ENCODE data around the gene EIF3L. TPM values are rescaled to one million over a fixed set of nuclear protein-coding genes. Genes with fewer than 3 reads are reported as not detected.

Gene EIF3L
- total RNA-seq, 2 donors from 2014 or later, result 193 to 284 TPM

GRCh38 chr22:37907036-37907954, 58.1 kb downstream of the EIF3L start:
- TF ChIP-seq, protein P1, sequence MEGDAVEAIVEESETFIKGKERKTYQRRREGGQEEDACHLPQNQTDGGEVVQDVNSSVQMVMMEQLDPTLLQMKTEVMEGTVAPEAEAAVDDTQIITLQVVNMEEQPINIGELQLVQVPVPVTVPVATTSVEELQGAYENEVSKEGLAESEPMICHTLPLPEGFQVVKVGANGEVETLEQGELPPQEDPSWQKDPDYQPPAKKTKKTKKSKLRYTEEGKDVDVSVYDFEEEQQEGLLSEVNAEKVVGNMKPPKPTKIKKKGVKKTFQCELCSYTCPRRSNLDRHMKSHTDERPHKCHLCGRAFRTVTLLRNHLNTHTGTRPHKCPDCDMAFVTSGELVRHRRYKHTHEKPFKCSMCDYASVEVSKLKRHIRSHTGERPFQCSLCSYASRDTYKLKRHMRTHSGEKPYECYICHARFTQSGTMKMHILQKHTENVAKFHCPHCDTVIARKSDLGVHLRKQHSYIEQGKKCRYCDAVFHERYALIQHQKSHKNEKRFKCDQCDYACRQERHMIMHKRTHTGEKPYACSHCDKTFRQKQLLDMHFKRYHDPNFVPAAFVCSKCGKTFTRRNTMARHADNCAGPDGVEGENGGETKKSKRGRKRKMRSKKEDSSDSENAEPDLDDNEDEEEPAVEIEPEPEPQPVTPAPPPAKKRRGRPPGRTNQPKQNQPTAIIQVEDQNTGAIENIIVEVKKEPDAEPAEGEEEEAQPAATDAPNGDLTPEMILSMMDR (IDR thresholded peaks at IDR 0.05), result no peak
- no peak for DNase-seq (ENCODE audit: low spot score)
- Histone ChIP-seq H3K9me3 (no peaks in the 10 kb centered on the region), H3K36me3 (no peaks in the 10 kb centered on the region), H3K27me3 (no peaks in the 10 kb centered on the region), H3K4me3 (peak overlapping the region; percentile 54 to 73), H3K27ac (peak overlapping the region; percentile 73 to 76), H3K4me1 (peaks cover 0 to 48% of the 10 kb centered on the region in 2 donors)

- TF ChIP-seq, protein P1 (IDR thresholded peaks at IDR 0.05), result no peak
- Histone ChIP-seq H3K27me3 (no peaks in the 10 kb centered on the region), H3K4me3 (no peak overlapping the region), H3K36me3 (peaks cover 9% of the 10 kb centered on the region), H3K27ac (no peak overlapping the region), H3K9me3 (no peaks in the 10 kb centered on the region), H3K4me1 (peaks cover 0 to 46% of the 10 kb centered on the region in 2 donors)
- DNase-seq (ENCODE audit: low spot score), result no peak
Measured at GRCh38 chr22:37909766-37910165, 60.5 kb downstream of the EIF3L start.

GRCh38 chr22:37910890-37911672, 61.9 kb downstream of the EIF3L start:
- Histone ChIP-seq H3K4me1 (peaks cover 0 to 35% of the 10 kb centered on the region in 2 donors), H3K27ac (no peak overlapping the region), H3K4me3 (no peak overlapping the region), H3K36me3 (peaks cover 12% of the 10 kb centered on the region), H3K27me3 (no peaks in the 10 kb centered on the region), H3K9me3 (no peaks in the 10 kb centered on the region)
- no peak for DNase-seq (ENCODE audit: low spot score)
- TF ChIP-seq, protein P1 (IDR thresholded peaks at IDR 0.05), result no peak

- TF ChIP-seq, protein P1 (IDR thresholded peaks at IDR 0.05), result no peak
- H3K4me3 ChIP-seq, result no peak overlapping the region
- H3K27ac ChIP-seq, result no peak overlapping the region
- H3K36me3 ChIP-seq, result peaks cover 17% of the 10 kb centered on the region
- no peaks in the 10 kb centered on the region for H3K27me3 ChIP-seq
- H3K9me3 ChIP-seq, result no peaks in the 10 kb centered on the region
- peaks cover 0 to 34% of the 10 kb centered on the region in 2 donors for H3K4me1 ChIP-seq
- DNase-seq (ENCODE audit: low spot score), result no peak
Measured at GRCh38 chr22:37911697-37912096, 62.5 kb downstream of the EIF3L start.

DNA sequence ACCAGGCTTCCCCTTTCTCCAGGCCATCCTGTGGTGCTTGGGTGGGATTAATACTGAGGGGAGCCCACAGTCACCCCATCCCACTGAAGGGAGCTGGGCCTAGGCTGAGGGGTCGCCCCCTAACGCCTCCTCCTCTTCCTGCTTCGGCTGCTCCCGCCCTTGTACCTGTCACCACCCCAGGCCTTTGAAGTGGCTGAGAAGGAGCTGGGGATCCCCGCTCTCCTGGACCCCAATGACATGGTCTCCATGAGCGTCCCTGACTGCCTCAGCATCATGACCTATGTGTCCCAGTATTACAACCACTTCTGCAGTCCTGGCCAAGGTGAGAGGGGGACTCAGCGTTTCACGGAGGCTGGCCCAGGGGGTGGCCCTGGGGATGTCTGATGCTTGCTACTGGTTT, 63.0 kb downstream of the EIF3L start:
- Histone ChIP-seq H3K9me3 (no peaks in the 10 kb centered on the region), H3K4me1 (peaks cover 0 to 29% of the 10 kb centered on the region in 2 donors), H3K36me3 (peaks cover 22% of the 10 kb centered on the region), H3K4me3 (no peak overlapping the region), H3K27ac (no peak overlapping the region), H3K27me3 (no peaks in the 10 kb centered on the region)
- no peak for DNase-seq (ENCODE audit: low spot score)
- TF ChIP-seq, protein P1 (IDR thresholded peaks at IDR 0.05), result no peak
